Hepatocyte (in vitro differentiated cells): ENCODE measurements around the gene AK5. TPM values are rescaled to one million over a fixed set of nuclear protein-coding genes. Genes with fewer than 3 reads are reported as not detected.

Source experiments
- DNase-seq: peaks from one replicate; pipeline ENCODE4 v3.0.0-alpha.2; 2016; ENCODE audit warnings: low spot score
- H2AFZ ChIP-seq: fragments of 200-600 bp; sonication (generic); 2 replicates; pipeline ENCODE4 v1.6.0; 2016; ENCODE audit warnings: antibody characterized with exemption, mild to moderate bottlenecking
- H3K27ac ChIP-seq: fragments of 200-600 bp; sonication (generic); 2 replicates; pipeline ENCODE4 v1.5.1; 2016; ENCODE audit warnings: mild to moderate bottlenecking
- H3K27me3 ChIP-seq: fragments of 200-600 bp; sonication (generic); 2 replicates; pipeline ENCODE4 v1.6.1; 2016
- H3K36me3 ChIP-seq: fragments of 200-600 bp; sonication (generic); replicated peaks from 2 replicates; pipeline ENCODE4 v1.5.1; 2016; ENCODE audit warnings: low read depth; ENCODE audit not compliant: insufficient read depth
- H3K4me1 ChIP-seq: fragments of 200-600 bp; sonication (generic); 2 replicates; pipeline ENCODE4 v1.5.1; 2016; ENCODE audit warnings: mild to moderate bottlenecking, moderate library complexity; ENCODE audit not compliant: insufficient read depth
- H3K4me2 ChIP-seq: fragments of 200-600 bp; sonication (generic); 2 replicates; pipeline ENCODE4 v1.6.0; 2016
- H3K4me3 ChIP-seq: fragments of 200-600 bp; sonication (generic); 2 replicates; pipeline ENCODE4 v1.5.1; 2016; ENCODE audit warnings: mild to moderate bottlenecking
- H3K79me2 ChIP-seq: fragments of 200-600 bp; sonication (generic); 2 replicates; pipeline ENCODE4 v1.6.0; 2017; ENCODE audit warnings: mild to moderate bottlenecking
- H3K9me2 ChIP-seq: fragments of 200-600 bp; sonication (generic); replicated peaks from 2 replicates; pipeline ENCODE4 v1.6.0; 2017; ENCODE audit warnings: mild to moderate bottlenecking; ENCODE audit not compliant: insufficient read depth
- H3K9me3 ChIP-seq: fragments of 200-600 bp; sonication (generic); 2 replicates; pipeline ENCODE4 v1.5.1; 2016; ENCODE audit warnings: low read depth, mild to moderate bottlenecking
- H4K20me1 ChIP-seq: fragments of 200-600 bp; sonication (generic); 2 replicates; pipeline ENCODE4 v1.6.0; 2016; ENCODE audit warnings: mild to moderate bottlenecking; ENCODE audit not compliant: insufficient read depth, poor library complexity, severe bottlenecking
- EZH2 ChIP-seq: fragments of 200-600 bp; sonication (generic); IDR thresholded peaks from 2 replicates; pipeline ENCODE4 v1.6.1; 2016; ENCODE audit warnings: antibody characterized with exemption, mild to moderate bottlenecking, borderline replicate concordance
- EZH2phosphoT487 ChIP-seq: fragments of 200-600 bp; sonication (generic); IDR thresholded peaks from one replicate; pipeline ENCODE4 v1.6.1; 2018; ENCODE audit warnings: antibody characterized with exemption, mild to moderate bottlenecking, low read depth, moderate library complexity; ENCODE audit not compliant: unreplicated experiment, severe bottlenecking
- WGBS: methylation state at CpG from one replicate; pipeline ENCODE4 v1.1.6; 2016; ENCODE audit warnings: low lambda C conversion rate; ENCODE audit errors: missing lambda C conversion rate; 5-methylcytosine and 5-hydroxymethylcytosine counted together
- polyA plus RNA-seq: library from polyadenylated mRNA; unstranded; fragments of >200 nt; fragmentation: Nextera tagmentation; extraction: Ambion mirVana; gene quantifications from 2 replicates; pipeline ENCODE4 v1.2.1, GENCODE V29; 2016
- total RNA-seq: library from RNA; depleted of rRNA; stranded (reverse); fragments of >200 nt; gene quantifications from 2 replicates; pipeline ENCODE4 v1.2.3, GENCODE V29; 2014
- TF ChIP-seq, protein P1 (sequence below): fragments of 200-600 bp; sonication (generic); IDR thresholded peaks from 2 replicates; pipeline ENCODE4 v1.5.1; 2016; ENCODE audit warnings: antibody characterized with exemption, mild to moderate bottlenecking; ENCODE audit not compliant: poor library complexity

Gene AK5
- total and polyA plus RNA-seq, 2 experiments from 2014 or later, result 0.05 TPM; not detected in 1

DNA sequence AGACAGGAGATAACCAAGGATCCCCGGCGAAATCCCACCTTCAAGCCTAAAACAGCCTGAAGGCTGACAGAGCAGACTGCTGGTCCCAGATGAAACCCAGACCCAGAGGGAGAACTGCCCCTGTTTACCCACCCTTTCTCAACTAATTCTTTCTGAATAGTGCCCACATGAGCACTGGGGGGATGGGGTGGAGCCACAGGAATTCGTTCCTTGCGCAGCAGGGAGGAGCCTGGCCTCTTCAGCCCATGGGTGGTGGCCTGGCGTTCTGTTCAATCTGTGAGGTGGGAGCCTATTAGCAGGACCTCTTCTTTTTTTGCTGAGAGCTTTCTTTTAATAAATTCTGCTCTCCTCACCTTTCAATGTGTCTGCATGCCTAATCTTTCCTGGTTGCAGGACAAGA, 6.6 kb upstream of the AK5 start:
- Histone ChIP-seq H3K4me1 (no peaks in the 10 kb centered on the region), H4K20me1 (no peaks in the 10 kb centered on the region), H3K27ac (no peak overlapping the region), H3K27me3 (peaks cover 34% of the 10 kb centered on the region), H3K36me3 (no peaks in the 10 kb centered on the region), H2AFZ (no peak overlapping the region), H3K4me3 (no peak overlapping the region), H3K4me2 (no peak overlapping the region), H3K79me2 (no peaks in the 10 kb centered on the region), H3K9me2 (no peaks in the 10 kb centered on the region), H3K9me3 (no peaks in the 10 kb centered on the region)
- 48% methylated on average over 5 of the region's 5 CpGs for WGBS
- no peak for DNase-seq
- TF ChIP-seq EZH2 (no peak), EZH2phosphoT487 (no peak)
- TF ChIP-seq, protein P1, sequence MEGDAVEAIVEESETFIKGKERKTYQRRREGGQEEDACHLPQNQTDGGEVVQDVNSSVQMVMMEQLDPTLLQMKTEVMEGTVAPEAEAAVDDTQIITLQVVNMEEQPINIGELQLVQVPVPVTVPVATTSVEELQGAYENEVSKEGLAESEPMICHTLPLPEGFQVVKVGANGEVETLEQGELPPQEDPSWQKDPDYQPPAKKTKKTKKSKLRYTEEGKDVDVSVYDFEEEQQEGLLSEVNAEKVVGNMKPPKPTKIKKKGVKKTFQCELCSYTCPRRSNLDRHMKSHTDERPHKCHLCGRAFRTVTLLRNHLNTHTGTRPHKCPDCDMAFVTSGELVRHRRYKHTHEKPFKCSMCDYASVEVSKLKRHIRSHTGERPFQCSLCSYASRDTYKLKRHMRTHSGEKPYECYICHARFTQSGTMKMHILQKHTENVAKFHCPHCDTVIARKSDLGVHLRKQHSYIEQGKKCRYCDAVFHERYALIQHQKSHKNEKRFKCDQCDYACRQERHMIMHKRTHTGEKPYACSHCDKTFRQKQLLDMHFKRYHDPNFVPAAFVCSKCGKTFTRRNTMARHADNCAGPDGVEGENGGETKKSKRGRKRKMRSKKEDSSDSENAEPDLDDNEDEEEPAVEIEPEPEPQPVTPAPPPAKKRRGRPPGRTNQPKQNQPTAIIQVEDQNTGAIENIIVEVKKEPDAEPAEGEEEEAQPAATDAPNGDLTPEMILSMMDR, result no peak

DNA sequence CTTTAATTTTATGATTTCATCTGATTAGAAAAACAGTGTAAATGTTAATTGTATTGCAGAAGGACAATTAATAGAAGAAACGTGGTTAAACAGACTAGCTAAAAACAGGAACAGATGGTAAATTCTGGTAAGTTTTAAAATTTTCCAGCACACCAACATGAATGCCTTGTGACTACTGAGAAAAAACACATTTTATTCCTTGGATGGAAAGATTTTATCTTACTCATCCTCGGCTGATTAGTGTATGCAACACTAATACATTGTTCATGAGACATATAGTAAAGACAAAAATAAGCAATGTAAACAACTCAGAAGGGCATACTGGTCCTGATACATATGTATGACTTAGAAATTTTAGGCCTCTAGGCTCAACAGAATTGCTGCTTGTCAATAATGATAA, 4.9 kb upstream of the AK5 start:
- Histone ChIP-seq H3K36me3 (no peaks in the 10 kb centered on the region), H3K79me2 (no peaks in the 10 kb centered on the region), H2AFZ (no peak overlapping the region), H3K4me2 (no peak overlapping the region), H3K4me1 (no peaks in the 10 kb centered on the region), H3K9me2 (no peaks in the 10 kb centered on the region), H4K20me1 (no peaks in the 10 kb centered on the region), H3K4me3 (no peak overlapping the region), H3K27ac (no peak overlapping the region), H3K9me3 (no peaks in the 10 kb centered on the region), H3K27me3 (peaks cover 49% of the 10 kb centered on the region)
- no peak for DNase-seq
- WGBS, result 74% methylated on average over 2 of the region's 2 CpGs
- TF ChIP-seq EZH2phosphoT487 (no peak), EZH2 (no peak)
- TF ChIP-seq, protein P1, result no peak

DNA sequence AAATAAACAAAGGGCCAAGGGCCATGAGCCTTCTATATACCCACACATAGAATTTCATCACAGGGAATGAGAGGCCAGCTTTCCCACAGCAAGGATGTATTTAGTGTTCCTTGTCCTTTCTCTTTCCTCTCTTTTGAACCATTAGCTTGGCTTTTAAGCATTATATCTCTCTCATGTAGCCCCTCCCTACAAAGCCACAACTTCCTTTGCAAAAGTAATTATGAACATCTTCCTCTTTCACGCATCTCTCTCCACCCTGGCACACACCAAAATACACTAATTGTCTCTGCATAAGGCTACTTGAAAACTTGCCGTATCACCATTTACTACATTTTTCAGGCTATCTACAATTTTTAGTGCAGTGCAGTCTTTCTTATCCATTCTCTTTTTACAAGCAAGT, 1.9 kb upstream of the AK5 start:
- Histone ChIP-seq H3K4me3 (no peak overlapping the region), H4K20me1 (no peaks in the 10 kb centered on the region), H3K9me3 (no peaks in the 10 kb centered on the region), H3K9me2 (no peaks in the 10 kb centered on the region), H3K4me2 (no peak overlapping the region), H3K27ac (no peak overlapping the region), H2AFZ (no peak overlapping the region), H3K4me1 (peaks cover 9% of the 10 kb centered on the region), H3K36me3 (no peaks in the 10 kb centered on the region), H3K27me3 (peaks cover 68% of the 10 kb centered on the region), H3K79me2 (no peaks in the 10 kb centered on the region)
- DNase-seq, result no peak
- no peak for TF ChIP-seq EZH2phosphoT487
- TF ChIP-seq, protein P1, result no peak
- TF ChIP-seq EZH2, result no peak
- 94% methylated on average over 2 of the region's 2 CpGs for WGBS

DNA sequence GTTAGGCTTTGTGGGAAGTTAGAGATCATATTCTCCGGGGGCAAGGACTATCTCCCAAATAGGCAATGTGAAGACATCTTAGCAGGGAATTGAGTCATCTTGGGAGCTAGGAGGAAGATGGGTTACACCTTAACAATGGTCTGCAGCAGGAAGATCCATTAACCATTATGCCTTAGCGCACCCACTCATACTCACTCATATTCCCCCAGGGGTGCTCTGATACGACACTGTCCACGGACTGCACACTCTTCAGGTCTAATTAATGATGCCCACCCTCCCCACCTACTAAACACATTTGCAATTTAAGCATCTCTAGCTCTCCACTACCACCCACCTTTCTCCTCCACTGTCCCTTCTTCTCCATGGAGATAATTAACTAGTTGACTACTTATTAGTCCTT, 857 bp upstream of the AK5 start:
- 91% methylated on average over 4 of the region's 4 CpGs for WGBS
- no peaks in the 10 kb centered on the region for H3K36me3 ChIP-seq
- no peak overlapping the region for H2AFZ ChIP-seq
- H3K9me3 ChIP-seq, result no peaks in the 10 kb centered on the region
- H3K9me2 ChIP-seq, result no peaks in the 10 kb centered on the region
- H3K4me1 ChIP-seq, result peaks cover 9% of the 10 kb centered on the region
- DNase-seq, result no peak
- no peak overlapping the region for H3K27ac ChIP-seq
- no peak overlapping the region for H3K4me3 ChIP-seq
- no peak overlapping the region for H3K4me2 ChIP-seq
- TF ChIP-seq, protein P1, result no peak
- no peak for TF ChIP-seq EZH2
- no peak for TF ChIP-seq EZH2phosphoT487
- H4K20me1 ChIP-seq, result no peaks in the 10 kb centered on the region
- no peaks in the 10 kb centered on the region for H3K79me2 ChIP-seq
- peaks cover 78% of the 10 kb centered on the region for H3K27me3 ChIP-seq
